HG03064 (cell line): ENCODE data around the gene PPP2R2B.
"Not testable (repeated sequence)": the region's sequence is repeated elsewhere in the genome, so short reads cannot be mapped to it uniquely, and the experiment has no call there.

ENCODE experiments used
- ATAC-seq: cut with Tn5 transposase; IDR thresholded peaks from one replicate; pipeline ENCODE4 v1.9.1; 2021; ENCODE audit warnings: low read depth; ENCODE audit not compliant: unreplicated experiment

Gene PPP2R2B

DNA sequence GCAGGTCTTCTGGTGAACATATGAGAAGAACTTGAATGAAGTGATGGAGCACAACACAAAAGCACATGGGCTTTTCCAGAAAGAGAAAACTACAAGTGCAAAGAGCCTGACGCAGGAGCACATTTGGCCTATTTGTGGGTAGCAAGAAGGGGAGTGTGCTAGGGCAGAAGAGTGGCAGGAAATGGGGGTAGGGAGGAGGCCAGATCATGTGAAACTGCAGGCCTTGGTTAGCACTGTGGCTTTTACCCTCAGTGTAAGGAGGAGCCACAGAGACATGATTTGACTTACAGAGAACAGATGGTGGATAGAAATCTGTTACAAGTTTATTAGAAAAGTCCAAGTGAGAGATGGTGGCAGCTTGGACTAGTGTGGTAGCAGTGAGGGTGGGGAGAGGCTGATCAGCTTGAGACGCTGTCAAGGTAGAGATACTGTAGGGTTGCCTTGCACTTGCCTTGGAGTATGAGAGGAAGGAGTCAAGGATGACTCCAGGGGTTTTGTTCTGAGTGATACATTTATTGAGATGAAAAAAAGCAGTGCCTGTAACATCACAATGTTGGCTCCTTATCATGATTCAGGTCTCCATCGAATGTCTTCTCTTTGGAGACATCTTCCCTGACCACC lies 126.7 kb downstream of the PPP2R2B start:
- peak; percentile 100 for ATAC-seq

DNA sequence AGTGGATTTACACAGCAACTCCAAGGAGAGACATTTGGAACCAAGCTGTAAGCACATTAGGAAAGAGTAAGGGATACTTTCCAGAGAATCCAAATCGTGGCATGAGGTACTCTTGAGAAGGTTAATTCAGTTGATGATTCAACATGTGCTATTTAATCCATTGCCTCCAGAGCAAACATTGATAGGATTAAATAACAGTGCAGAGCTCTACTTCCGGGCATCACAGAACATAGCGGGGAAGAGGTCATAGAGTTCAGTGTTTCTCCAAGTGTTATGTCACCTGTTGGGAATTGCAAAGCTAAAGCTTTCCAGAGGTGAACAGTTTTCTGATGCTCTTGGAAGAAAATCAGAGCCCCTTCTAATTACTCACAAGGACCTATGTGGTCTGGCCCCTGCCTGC lies 127.5 kb downstream of the PPP2R2B start:
- no peak for ATAC-seq

DNA sequence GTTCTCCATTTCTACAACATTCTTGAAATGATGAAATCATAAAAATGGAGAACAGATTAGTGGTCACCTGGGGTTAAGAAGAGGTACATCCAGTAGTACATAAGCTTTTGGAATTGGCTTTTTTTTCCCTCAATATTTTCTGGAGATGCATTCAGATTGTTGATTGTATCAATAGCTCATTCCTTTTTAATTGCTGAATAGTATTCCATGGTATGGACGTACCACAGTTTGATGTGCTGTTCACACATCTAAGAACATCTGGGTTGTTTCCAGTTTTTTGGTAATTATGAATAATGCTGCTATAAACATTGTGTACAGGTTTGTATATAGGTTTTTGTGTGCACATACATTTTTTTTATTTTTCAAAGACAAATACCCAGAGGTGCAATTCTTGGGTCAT lies 130.0 kb downstream of the PPP2R2B start:
- no peak for ATAC-seq

DNA sequence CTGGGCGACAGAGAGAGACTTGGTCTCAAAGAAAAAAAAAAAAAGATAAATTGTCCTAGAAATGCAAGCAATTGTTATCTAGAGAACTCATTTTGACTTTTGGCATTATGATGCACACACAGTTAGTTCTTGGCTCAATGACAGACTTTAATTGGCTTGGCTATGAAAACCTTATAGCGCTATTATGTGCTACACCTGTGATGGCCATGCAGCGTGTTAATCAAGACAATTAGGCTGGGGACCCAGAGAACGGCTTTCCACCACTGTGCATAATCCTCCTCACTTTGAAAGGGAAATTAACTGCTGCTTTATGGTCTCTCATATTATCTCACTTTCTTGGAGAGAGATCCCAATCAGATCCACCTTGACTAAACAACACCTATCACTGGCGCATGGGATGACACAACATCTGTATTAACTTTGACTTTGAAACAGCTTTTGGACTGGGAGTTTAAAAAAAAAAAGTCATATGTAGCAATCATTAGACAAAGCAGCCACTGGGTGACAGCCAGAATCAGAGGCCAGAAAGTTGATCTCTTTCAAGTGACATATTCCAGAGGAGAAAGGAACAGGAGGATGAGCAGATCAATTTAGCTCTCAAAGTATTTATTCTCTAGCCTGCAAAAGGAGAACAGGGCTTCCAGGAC lies 132.5 kb downstream of the PPP2R2B start:
- no peak for ATAC-seq

DNA sequence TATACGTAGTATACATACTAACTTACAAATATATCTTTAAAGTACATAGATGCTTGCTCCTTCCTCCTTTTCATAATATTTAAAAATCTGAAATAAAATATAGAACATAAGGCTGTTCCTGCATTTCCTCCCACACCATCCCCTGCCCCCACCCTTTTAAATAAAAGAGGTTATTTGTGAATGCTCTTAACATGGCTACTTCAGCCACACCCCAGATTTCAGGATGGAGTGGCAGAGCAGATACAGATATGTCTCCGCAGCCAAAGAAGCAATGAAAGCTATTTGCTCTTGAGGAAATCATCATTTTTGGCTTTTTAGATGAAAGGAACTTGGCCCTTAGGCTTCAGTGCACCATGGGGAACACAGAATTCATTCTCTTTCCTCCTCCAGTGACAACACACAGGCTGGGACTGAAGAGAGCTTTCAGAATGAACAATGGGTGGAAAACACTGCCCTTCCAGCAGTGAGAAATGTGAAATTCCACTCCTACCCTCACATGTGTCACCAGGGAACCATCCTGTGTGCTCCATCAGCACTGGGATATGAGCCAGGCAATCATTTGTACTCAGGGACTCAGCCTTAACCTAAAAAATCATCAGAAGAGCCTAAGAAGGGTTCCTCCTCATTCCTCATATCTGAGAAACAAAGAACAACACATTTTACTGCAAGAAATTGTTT lies 134.3 kb downstream of the PPP2R2B start:
- no peak for ATAC-seq

DNA sequence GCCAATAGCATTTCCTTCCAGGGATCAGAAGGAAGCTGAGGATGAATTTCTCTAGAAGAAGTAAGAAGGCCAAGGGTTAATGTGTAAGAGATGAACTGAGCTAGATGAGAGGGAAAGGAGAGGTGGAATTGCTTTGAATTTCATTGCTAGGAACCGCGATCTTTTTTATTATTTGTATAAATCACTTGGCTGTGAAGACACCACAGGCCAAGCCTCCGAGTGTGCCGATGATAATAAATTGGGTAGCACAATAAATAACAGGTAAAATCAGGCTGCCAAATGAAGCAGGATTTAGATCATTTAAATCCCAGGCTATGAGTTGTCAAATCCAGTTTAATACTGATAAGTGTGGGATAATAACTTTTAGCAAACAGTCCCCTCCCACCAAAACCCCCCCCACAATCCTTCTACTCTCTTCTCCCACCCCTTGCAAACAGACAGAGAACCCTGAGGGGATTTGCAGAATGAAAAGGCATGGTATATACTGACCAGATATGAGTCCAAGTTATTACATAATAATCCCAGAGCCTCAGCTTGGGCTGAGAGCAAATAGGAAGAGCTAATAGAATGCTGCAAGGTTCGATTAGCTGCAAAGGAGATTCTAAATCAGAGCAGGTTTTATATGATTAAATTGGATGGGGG lies 143.5 kb downstream of the PPP2R2B start:
- no peak for ATAC-seq

DNA sequence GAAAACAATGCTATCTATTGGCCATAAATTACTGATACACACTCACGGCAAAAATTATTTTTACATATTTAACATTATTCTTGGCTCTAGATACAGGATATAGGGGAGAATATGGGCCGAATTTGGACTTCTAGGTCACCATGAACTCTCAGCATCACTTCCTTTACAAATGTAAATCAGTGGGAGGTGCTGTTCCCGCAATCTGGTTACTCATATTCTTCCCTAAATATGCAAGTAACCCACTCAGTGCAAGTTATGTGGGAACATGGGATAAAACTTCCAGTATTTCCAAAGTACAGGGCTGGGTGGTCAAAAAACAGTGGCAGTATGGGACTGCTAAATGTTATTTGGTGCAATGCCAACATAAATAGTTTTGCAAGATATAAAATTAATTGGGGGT lies 145.6 kb downstream of the PPP2R2B start:
- no peak for ATAC-seq

DNA sequence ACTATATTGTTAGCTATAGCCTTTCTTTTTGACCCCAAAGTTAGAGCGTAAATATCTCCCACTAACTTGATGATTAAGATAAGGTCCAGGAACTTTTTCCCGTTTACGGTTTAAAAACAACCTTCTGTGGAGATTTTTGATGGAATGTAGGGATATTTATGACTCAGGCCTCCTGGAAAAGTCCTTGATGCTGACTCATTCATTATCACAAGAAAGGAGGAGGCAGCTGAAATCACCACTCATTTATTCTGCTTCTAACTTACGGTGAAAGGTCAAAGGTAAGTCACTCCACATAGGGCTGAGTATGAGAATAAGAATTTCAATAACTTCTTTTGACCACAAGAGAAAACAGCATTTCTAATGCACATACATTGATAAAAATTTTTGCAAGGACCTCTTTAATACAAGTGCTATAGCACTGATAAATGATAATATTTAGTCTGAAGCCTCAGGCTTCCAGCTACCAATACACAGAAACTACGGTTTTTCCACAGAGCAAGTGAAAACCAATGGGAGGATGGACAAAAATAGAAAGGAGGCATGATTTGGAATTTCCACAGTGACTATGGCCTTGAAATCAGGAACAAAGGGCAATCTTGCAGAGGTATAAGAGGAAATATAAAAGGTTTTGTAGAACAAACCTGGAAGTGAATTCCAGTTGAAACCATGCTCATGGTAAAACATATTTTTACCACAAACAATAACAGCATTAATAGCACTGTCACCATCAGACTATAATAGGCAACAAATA lies 146.5 kb downstream of the PPP2R2B start:
- ATAC-seq = no peak

DNA sequence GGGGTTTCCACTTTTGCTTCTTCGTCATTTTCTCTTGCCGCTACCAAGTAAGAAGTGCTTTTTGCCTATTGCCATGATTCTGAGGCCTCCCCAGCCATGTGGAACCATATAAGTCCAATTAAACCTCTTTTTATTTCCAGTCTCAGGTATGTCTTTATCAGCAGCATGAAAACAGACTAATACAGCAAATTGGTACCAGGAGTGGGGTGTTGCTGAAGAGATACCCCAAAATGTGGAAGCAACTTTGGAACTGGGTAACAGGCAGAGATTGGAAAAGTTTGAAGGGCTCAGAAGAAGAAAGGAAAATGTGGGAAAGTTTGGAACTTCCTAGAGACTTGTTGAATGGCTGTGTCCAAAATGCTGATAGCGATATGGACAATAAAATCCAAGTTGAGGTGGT lies 149.8 kb downstream of the PPP2R2B start:
- not testable (repeated sequence) for ATAC-seq

DNA sequence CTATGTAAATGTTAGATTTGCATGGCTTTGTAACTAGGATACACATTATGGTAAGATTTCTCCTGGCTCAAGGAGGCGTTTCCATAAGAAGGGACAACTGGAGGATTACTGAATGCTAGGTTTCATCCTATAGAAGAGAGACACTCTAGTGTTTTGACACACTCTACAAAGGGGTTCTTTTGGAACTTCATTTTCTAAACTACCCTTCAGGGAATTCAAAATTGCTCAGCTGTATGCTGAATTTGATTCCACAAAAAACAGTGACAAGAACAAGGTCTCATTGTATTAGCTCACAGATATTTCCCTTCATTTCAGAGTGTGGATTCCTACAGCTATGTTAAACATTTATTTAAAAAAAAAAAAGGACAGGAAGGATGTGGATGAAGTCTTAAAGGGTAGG lies 151.7 kb downstream of the PPP2R2B start:
- ATAC-seq = no peak

DNA sequence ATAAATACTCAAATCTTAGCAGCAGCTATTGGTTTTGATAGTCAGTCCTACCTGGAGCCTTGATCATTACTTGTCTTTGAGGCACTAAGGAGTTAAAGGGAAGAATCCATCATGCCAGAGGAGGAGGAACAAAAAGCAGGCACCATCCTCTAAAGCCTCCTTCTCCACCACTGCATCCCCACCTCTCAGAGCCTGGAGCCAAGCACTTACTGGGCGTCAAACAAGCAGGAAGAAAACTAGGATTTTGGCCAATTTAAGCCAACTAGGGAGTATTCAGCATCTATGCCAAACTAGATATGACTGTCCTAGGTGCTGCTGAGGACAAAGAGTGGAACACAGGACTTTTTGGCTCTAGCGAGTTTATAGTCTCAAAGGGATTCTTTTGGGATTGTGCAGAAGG lies 152.5 kb downstream of the PPP2R2B start:
- ATAC-seq = no peak

DNA sequence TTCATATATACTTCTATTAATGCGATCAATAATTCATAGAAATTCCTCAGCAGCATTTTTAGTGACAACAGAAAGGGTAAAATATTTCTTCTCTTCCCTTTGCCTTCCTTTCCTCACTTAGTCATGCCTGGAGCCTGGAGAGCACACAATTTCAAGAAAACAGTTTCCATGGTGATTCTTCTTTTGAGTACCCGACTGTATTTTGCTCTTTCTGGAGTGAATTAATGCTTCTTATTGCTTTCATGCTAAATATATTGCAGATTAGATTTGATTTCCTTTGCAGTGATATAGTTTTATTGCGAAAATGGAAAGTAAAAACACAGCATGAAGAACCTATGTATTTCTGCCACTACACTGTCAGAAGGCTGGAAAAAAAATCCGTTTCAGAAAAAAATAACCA lies 153.5 kb downstream of the PPP2R2B start:
- no peak for ATAC-seq

DNA sequence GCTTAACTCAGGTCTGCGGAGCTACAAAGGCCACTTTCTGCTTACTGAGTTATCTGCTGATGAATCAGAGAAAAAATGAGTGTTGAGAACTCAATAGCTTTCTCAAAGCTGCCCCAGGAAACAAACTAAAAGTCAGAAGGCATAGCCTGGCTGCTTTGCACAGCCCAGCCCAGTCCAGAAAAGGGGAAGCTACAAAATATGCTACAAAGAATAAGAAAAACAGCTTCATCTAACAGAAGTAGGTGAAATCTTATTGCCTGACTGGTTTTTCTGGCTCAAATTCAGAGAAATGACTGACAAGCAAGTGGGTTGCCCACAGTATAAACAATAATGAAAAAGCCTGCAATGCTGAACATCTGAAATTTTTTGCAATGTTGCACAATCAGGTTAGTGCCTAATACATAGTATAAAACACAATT lies 156.2 kb downstream of the PPP2R2B start:
- no peak for ATAC-seq

DNA sequence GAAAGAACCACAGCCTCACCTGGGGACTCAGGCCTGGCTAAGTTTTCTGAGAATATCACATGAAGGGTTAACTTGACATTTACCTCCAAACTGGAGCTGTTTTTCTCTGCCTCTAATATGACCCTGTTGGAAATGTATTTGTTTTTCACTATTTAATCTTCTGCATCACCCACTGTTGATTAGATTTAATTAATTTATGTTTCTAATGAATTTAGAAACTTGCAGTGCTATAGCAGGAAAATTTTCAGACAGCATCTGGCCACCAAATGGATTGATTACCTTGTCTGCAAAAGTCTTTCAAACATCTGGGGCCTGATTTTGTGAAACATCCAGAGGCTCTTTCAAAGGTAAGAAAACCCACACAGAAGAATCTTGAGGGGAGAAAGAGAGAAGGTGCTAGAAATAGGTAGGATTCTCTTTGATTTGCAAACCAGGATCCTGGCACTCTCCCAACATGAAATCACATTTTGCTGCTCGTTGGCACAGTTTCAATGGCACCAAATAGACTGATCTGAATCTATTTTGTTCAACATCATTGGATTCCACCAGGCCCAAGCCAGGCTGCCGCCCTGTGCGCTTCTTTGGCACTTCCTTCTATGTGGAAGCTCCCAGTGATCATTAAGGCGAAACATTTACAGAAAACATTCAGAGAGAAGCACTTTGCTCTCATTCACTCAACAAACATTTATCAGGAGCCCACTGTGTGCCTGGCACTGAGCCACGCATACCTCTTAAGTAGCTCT lies 157.3 kb downstream of the PPP2R2B start:
- no peak for ATAC-seq

DNA sequence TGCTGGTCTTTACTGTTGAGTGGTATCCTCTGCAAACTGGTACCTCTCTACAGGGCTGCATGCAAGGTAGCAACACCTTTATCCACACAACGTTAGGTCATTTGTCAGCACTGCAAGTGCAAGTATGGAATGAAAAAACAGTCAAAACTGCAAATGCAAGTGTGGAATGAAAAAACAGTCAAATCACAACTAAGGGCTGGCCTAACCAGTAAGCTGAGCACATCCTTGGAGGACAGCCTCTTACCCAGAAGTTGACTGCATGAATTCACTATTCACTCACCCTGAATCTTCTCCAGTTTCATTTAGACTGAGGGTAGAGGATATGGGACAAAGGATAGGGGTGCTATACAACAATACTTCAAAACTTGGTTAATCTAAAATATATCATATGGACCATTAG lies 158.4 kb downstream of the PPP2R2B start:
- no peak for ATAC-seq

DNA sequence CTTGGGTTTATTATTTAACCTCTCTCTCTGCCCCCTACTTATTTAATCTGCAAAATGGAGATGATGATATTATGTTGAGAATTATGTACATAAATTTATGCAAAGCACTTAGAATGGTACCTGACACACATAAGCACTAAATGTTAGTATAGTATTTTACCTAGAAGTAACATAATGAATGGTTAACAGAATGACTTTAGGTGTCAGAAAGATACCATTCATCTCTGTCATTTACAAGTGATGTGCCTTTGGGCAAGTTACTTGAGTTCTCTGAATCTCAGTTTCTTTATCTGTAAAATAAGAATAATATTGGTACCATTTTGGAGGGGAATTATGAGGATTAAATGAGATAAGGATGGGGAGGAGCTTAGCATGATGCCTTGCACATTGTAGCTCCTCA lies 159.4 kb downstream of the PPP2R2B start:
- no peak for ATAC-seq

DNA sequence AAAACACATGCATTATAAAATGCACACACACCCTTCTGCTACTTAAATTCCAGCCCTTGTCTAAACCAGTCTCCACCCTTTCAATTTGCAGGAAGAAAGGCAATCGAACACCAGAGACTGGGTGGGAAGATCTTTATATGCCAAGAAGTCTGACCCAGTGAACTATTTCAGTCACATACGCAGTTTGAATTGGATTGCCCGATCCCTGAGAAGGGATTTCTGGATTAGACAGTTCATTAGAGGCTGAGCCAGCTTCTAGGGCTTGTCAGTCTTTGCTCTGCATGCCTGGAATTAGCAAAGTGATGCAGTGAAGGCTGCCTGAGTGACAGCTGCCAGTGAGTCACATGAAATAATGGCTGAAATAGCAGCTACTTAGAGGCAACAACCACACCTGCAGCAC lies 159.9 kb downstream of the PPP2R2B start:
- no peak for ATAC-seq

DNA sequence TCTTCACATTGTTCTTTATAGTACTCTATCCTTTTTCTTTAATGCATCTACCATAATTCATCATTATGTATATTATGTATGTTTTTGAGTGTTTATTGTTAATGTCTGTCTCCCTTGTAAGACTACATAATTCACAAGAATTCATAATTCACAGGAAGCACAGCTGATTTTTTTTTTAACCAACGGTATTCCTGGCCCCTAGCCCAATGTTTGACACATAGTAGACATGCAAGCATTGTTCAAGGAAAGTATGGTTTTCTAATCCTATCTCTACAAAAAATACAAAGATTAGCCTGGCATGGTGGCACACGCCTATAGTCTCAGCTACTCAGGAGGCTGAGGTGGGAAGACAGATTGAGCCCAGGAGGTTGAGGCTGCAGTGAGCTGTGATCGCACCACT lies 160.6 kb downstream of the PPP2R2B start:
- ATAC-seq = no peak

DNA sequence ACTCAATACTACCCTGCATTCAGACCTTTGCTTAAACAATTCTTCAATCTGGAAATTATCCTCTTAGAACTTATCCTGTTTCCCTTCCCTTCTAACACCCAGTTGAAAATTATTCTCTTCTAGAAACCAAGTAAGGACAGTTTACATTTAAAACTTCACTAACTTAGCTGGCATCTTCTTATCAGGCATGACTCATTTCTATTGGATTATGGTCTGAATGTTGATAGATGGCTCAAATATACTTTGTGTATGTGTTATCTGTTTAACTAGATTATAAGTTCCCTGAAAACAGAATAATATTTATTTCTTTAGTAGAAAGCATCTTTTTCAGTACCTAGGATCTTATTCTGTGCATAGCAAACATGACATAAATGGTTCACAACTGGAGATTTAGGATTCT lies 161.9 kb downstream of the PPP2R2B start:
- ATAC-seq = no peak

DNA sequence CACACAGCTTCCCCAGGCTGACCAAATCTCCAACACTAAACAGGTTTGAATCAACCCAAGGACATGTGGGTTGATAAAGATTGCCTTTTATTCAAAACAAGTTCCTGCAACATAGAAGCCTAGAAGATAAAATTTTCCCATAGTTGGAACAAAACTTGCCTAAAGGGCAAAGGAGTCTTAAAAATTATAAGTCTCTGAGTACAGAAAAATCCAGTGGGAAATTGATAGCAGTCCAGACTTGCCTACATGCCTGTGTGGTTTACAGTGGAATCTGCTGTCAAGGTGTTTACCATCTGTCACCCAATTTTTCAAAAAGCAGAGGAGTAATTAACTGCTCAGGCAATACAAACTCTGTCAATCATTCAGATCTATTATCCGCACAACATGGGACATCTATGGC lies 168.2 kb downstream of the PPP2R2B start:
- ATAC-seq = no peak
